T-cell (primary cell): Measurements from ENCODE around the gene CLIC5. TPM values are rescaled to one million over a fixed set of nuclear protein-coding genes. Genes with fewer than 3 reads are reported as not detected.

Source experiments
- ATAC-seq, 4 experiments: fragments of 200-7000 bp in 3 of 4; fragments of 150-1000 bp in 1 of 4; cut with Tn5 transposase; replicated peaks in 1 of 4; 1 replicate in 3 of 4; 2 replicates in 1 of 4; pipeline ENCODE4 v1.10.0; 2021; ENCODE audit warnings: moderate library complexity in 3 of 4, mild to moderate bottlenecking in 2 of 4, moderate number of reproducible peaks in 1 of 4
- CTCF ChIA-PET, 2 donors: fragments of 300-600 bp; sonication (Branson Sonifier 250); formaldehyde crosslinking; loops; one replicate each; lab custom pipeline; 2022; ENCODE audit warnings: antibody characterized with exemption in 2 of 2; lab: Charles Lee
- POLR2A ChIA-PET, 2 donors: fragments of 300-600 bp; sonication (Branson Sonifier 250); formaldehyde crosslinking; loops; one replicate each; lab custom pipeline; 2022; ENCODE audit warnings: antibody characterized with exemption in 2 of 2; lab: Charles Lee
- DNase-seq, 35 experiments: peaks; one replicate each; pipeline versions ENCODE4 v3.0.0 to v3.0.0-alpha.2; 2013 to 2023
- H3K27ac ChIP-seq: one replicate; pipeline ENCODE4 v1.5.1; 2013; ENCODE audit warnings: low read length
- H3K27me3 ChIP-seq, 2 experiments: replicated peaks in 1 of 2; 1 replicate in 1 of 2; 2 replicates in 1 of 2; pipeline versions ENCODE4 v1.6.1 to v1.7.0; 2013; ENCODE audit warnings: low read length in 1 of 2, mixed read lengths in 1 of 2; ENCODE audit not compliant: control insufficient read depth in 2 of 2, insufficient read depth in 2 of 2; ENCODE audit errors: extremely low read depth in 1 of 2
- H3K36me3 ChIP-seq, 2 donors: 1 replicate in 1 of 2; 2 replicates in 1 of 2; pipeline versions ENCODE4 v1.6.1 to v1.7.0; 2013; ENCODE audit warnings: low read length in 1 of 2; ENCODE audit not compliant: control insufficient read depth in 2 of 2, insufficient read depth in 1 of 2; ENCODE audit errors: extremely low read depth in 1 of 2
- H3K4me1 ChIP-seq, 2 experiments: 1 replicate in 1 of 2; 2 replicates in 1 of 2; pipeline versions ENCODE4 v1.6.1 to v1.7.0; 2013; ENCODE audit warnings: low read length in 2 of 2, mixed read lengths in 1 of 2; ENCODE audit not compliant: insufficient read depth in 2 of 2, control insufficient read depth in 1 of 2; ENCODE audit errors: extremely low read depth in 1 of 2
- H3K4me3 ChIP-seq, 2 donors: 1 replicate in 1 of 2; 2 replicates in 1 of 2; pipeline versions ENCODE4 v1.5.1 to v1.7.0; 2013; ENCODE audit warnings: mild to moderate bottlenecking in 2 of 2, low read length in 1 of 2, moderate library complexity in 1 of 2; ENCODE audit not compliant: control insufficient read depth in 1 of 2; ENCODE audit errors: extremely low read depth in 1 of 2
- H3K9me3 ChIP-seq: 2 replicates; pipeline ENCODE4 v1.7.0; 2013
- H3K27ac Mint-ChIP-seq, 2 donors: one replicate each; pipeline ENCODE4 v1.8.0; 2020 to 2021; ENCODE audit warnings: mild to moderate bottlenecking in 2 of 2, mixed read lengths in 2 of 2
- H3K27me3 Mint-ChIP-seq, 2 donors: one replicate each; pipeline ENCODE4 v1.8.0; 2021 to 2022; ENCODE audit warnings: mixed read lengths in 2 of 2
- H3K36me3 Mint-ChIP-seq: one replicate; pipeline ENCODE4 v1.8.0; 2021; ENCODE audit warnings: mixed read lengths
- H3K4me1 Mint-ChIP-seq, 3 donors: one replicate each; pipeline ENCODE4 v1.8.0; 2020 to 2022; ENCODE audit warnings: mixed read lengths in 3 of 3, mild to moderate bottlenecking in 1 of 3
- H3K4me3 Mint-ChIP-seq, 3 donors: one replicate each; pipeline ENCODE4 v1.8.0; 2020 to 2022; ENCODE audit warnings: mild to moderate bottlenecking in 3 of 3, mixed read lengths in 3 of 3, moderate library complexity in 3 of 3
- H3K9me3 Mint-ChIP-seq, 3 donors: one replicate each; pipeline ENCODE4 v1.8.0; 2020 to 2022; ENCODE audit warnings: mixed read lengths in 3 of 3
- WGBS: methylation state at CpG from one replicate; pipeline ENCODE4 v1.1.5; 2013; ENCODE audit warnings: missing lambda C conversion rate; ENCODE audit not compliant: insufficient coverage; 5-methylcytosine and 5-hydroxymethylcytosine counted together
- total RNA-seq, 35 experiments: library from RNA in 6 of 35; stranded (reverse) in 6 of 35; fragments of 120-200 nt in 1 of 35; gene quantifications; one replicate each; pipeline versions ENCODE4 v1.2.1 to v1.2.4 and lab custom pipeline; 2013 to 2026

The CLIC5 gene
- total RNA-seq, 5 donors from 2014 or later (not counting 1 experiment from before 2014, with no cell fraction given): 3.8 to 17.8 (median 7.1) TPM

DNA sequence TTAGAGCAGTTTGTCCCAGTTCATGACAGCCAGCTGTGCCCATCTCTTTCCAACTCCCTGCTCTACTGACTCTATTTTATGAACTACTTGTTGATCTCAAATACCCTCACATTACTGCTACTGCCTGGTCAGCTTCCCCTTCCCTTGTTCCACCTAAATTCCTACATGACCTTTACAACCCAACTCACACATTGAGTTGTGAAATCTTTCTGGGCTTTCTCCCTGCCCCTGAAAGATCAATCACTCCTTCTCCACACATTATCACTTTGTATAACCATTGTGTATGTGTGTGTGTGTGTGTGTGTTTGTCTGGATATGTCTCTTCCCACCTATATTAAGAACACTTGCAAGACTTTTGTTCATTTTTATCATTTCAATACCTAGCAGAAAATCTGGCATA, 42.1 kb upstream of the CLIC5 start:
- no peak for ATAC-seq

DNA sequence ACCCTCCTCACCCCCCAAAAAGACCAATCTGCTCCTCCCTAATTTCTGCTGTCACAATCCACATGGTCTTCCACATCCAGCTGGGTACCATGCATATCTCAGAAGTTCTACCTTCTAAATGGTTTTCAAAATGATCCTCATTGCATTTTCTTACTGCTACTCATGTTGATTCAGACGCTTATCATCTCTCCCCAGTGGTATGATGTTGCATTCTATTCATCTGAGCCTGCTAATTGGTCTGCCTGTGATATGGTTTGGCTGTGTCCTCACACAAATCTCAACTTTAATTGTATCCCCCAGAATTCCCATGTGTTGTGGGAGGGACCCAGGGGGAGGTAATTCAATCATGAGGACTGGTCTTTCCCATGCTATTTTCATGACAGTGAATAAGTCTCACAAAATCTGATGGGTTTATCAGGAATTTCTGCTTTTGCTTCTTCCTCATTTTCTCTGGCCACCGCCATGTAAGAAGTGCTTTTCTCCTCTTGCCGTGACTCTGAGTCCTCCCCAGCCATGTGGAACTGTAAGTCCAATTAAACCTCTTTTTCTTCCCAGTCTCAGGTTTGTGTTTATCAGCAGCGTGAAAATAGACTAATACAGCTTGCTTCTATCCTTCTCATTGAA, 41.4 kb upstream of the CLIC5 start:
- Histone ChIP-seq H3K27ac (no peak overlapping the region), H3K9me3 (no peaks in the 10 kb centered on the region), H3K4me3 (no peak overlapping the region), H3K27me3 (no peaks in the 10 kb centered on the region), H3K36me3 (no peaks in the 10 kb centered on the region), H3K4me1 (no peaks in the 10 kb centered on the region)
- Mint-ChIP-seq H3K36me3 (no peaks in the 10 kb centered on the region), H3K4me1 (peaks cover 0 to 10% (median 2%) of the 10 kb centered on the region in 3 donors), H3K9me3 (no peaks in the 10 kb centered on the region), H3K4me3 (no peak overlapping the region), H3K27ac (no peak overlapping the region), H3K27me3 (peaks cover 7 to 22% of the 10 kb centered on the region in 2 donors)
- DNase-seq: no peak
- WGBS: no CpG with 5 or more reads among the region's 4 CpGs
- no peak for ATAC-seq
- ChIA-PET CTCF (no interaction called here), POLR2A (no interaction called here)

More for the DNA sequence above, 42.1 kb upstream of the CLIC5 start:
- H3K27me3 ChIP-seq: no peaks in the 10 kb centered on the region
- Mint-ChIP-seq H3K4me3 (no peak overlapping the region), H3K9me3 (no peaks in the 10 kb centered on the region), H3K27me3 (peaks cover 7 to 22% of the 10 kb centered on the region in 2 donors), H3K4me1 (peaks cover 0 to 9% (median 2%) of the 10 kb centered on the region in 3 donors), H3K36me3 (no peaks in the 10 kb centered on the region), H3K27ac (no peak overlapping the region)
- H3K9me3 ChIP-seq: no peaks in the 10 kb centered on the region
- CTCF ChIA-PET: no interaction called here
- DNase-seq: no peak
- H3K4me3 ChIP-seq: no peak overlapping the region
- POLR2A ChIA-PET: no interaction called here
- H3K4me1 ChIP-seq: no peaks in the 10 kb centered on the region
- no peak overlapping the region for H3K27ac ChIP-seq
- no peaks in the 10 kb centered on the region for H3K36me3 ChIP-seq

DNA sequence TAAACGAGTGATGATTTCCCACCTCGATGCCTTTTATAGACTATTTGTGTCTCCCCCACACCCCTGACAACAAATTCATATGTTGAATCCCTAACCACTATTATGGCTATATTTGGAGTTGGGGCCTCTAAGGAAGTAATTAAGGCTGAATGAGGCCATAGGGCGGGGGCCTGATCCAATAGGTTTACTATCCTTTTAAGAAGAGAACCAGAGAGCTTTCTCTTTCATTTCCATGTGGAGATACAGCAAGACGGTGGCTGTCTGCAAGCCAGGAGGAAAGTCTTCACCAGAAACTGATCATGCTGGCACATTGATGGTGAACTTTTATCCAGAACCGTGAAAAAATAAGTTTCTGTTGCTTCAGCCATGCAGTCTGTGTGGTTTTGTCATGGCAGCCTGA, 38.9 kb upstream of the CLIC5 start:
- Histone ChIP-seq H3K4me1 (no peaks in the 10 kb centered on the region), H3K27me3 (no peaks in the 10 kb centered on the region), H3K36me3 (no peaks in the 10 kb centered on the region), H3K27ac (no peak overlapping the region), H3K4me3 (no peak overlapping the region), H3K9me3 (no peaks in the 10 kb centered on the region)
- POLR2A ChIA-PET: no interaction called here
- H3K27me3 Mint-ChIP-seq: peaks cover 4 to 25% of the 10 kb centered on the region in 2 donors
- H3K4me3 Mint-ChIP-seq: no peak overlapping the region
- no peaks in the 10 kb centered on the region for H3K9me3 Mint-ChIP-seq
- ATAC-seq (no peak), DNase-seq (no peak)
- CTCF ChIA-PET: no interaction called here
- no peaks in the 10 kb centered on the region for H3K36me3 Mint-ChIP-seq
- H3K4me1 Mint-ChIP-seq: peaks cover 0 to 10% (median 2%) of the 10 kb centered on the region in 3 donors
- no peak overlapping the region for H3K27ac Mint-ChIP-seq
- WGBS: 83% methylated on average over 1 of the region's 5 CpGs

GRCh38 chr6:46053039-46053933, 37.6 kb upstream of the CLIC5 start:
- H3K4me1 Mint-ChIP-seq: peaks cover 0 to 10% (median 2%) of the 10 kb centered on the region in 3 donors
- CTCF ChIA-PET: no interaction called here
- WGBS: 57% methylated on average over 3 of the region's 9 CpGs
- H3K36me3 Mint-ChIP-seq: no peaks in the 10 kb centered on the region
- no peaks in the 10 kb centered on the region for H3K36me3 ChIP-seq
- H3K27ac Mint-ChIP-seq: no peak overlapping the region
- ATAC-seq: no peak
- H3K4me3 Mint-ChIP-seq: no peak overlapping the region
- H3K9me3 Mint-ChIP-seq: no peaks in the 10 kb centered on the region
- no peaks in the 10 kb centered on the region for H3K27me3 ChIP-seq
- no peak for DNase-seq
- H3K9me3 ChIP-seq: no peaks in the 10 kb centered on the region
- H3K27me3 Mint-ChIP-seq: peaks cover 4 to 26% of the 10 kb centered on the region in 2 donors
- H3K4me3 ChIP-seq: no peak overlapping the region
- no peak overlapping the region for H3K27ac ChIP-seq
- POLR2A ChIA-PET: no interaction called here
- no peaks in the 10 kb centered on the region for H3K4me1 ChIP-seq

DNA sequence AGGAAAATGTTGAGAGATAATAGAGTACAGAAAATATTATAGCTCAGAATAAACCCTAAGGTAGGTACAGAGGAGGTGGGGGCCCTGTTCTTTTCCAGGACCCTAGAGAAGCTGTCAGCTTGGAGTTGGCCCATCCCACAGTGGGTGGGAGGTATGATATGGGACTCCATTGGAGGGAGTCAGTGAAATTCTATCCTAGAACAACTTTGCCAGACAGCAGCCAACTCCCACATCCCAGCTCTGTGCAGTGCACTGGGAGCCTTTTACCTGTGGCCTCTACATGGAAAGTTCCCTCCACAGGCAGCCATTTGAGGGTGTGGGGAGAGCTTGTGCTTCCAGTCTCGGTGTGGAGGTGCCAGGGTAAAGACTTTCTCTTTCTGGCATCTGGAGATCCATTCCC, 36.8 kb upstream of the CLIC5 start:
- Mint-ChIP-seq H3K9me3 (no peaks in the 10 kb centered on the region), H3K36me3 (no peaks in the 10 kb centered on the region), H3K27me3 (peaks cover 0 to 21% of the 10 kb centered on the region in 2 donors), H3K4me1 (peaks cover 0 to 10% (median 2%) of the 10 kb centered on the region in 3 donors), H3K4me3 (no peak overlapping the region), H3K27ac (no peak overlapping the region)
- no peaks in the 10 kb centered on the region for H3K4me1 ChIP-seq
- H3K36me3 ChIP-seq: no peaks in the 10 kb centered on the region
- H3K9me3 ChIP-seq: no peaks in the 10 kb centered on the region
- WGBS: no CpG with 5 or more reads among the region's 1 CpG
- ChIA-PET CTCF (no interaction called here), POLR2A (interaction anchor here in 1 of 2 donors (0.5 kb wide), 1 partner anchor 31 kb away, joined by 7 read pairs; no protein-coding TSS in a partner anchor)
- H3K27me3 ChIP-seq: no peaks in the 10 kb centered on the region
- no peak for ATAC-seq
- H3K27ac ChIP-seq: no peak overlapping the region
- no peak for DNase-seq
- no peak overlapping the region for H3K4me3 ChIP-seq

DNA sequence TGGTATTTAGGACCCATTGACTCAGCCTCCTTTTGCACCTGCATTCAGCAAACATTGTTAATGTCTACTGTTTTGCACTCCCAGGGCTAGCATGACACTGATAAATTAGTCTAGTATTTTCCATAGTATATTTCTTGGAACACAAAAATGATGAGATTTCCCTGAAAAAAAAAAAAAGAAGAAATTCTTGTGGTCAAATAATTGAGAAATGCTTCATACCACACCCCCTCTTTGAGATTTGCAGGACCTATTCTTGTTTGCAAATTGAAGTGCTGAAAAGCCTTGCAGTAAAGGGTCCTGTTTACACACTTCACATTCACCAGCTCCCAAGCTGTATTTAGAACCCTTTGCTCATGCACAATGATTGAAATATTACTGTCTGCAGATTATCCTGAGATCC, 36.3 kb upstream of the CLIC5 start:
- no peaks in the 10 kb centered on the region for H3K9me3 Mint-ChIP-seq
- H3K9me3 ChIP-seq: no peaks in the 10 kb centered on the region
- ChIA-PET CTCF (no interaction called here), POLR2A (interaction anchor here in 1 of 2 donors (0.5 kb wide), 1 partner anchor 31 kb away, joined by 7 read pairs; no protein-coding TSS in a partner anchor)
- DNase-seq (no peak), ATAC-seq (no peak)
- no peak overlapping the region for H3K4me3 ChIP-seq
- no peaks in the 10 kb centered on the region for H3K27me3 ChIP-seq
- H3K27ac Mint-ChIP-seq: no peak overlapping the region
- H3K27ac ChIP-seq: no peak overlapping the region
- no peaks in the 10 kb centered on the region for H3K4me1 ChIP-seq
- no peaks in the 10 kb centered on the region for H3K36me3 ChIP-seq
- H3K36me3 Mint-ChIP-seq: no peaks in the 10 kb centered on the region
- H3K27me3 Mint-ChIP-seq: peaks cover 0 to 21% of the 10 kb centered on the region in 2 donors
- no peak overlapping the region for H3K4me3 Mint-ChIP-seq
- peaks cover 0 to 10% (median 2%) of the 10 kb centered on the region in 3 donors for H3K4me1 Mint-ChIP-seq
